Tibial nerve (tissue), 4 donors: Measurements from ENCODE around the gene SIM1. TPM values are rescaled to one million over a fixed set of nuclear protein-coding genes. Genes with fewer than 3 reads are reported as not detected.

Source experiments
- DNase-seq, 2 donors: peaks; one replicate each; pipeline ENCODE4 v3.0.0-alpha.2; 2019; ENCODE audit warnings: low spot score in 2 of 2
- H3K27ac ChIP-seq, 4 donors: fragments of 200-600 bp; sonication (generic) in 3 of 4; one replicate each; pipeline ENCODE4 v1.5.1; 2017 to 2019; ENCODE audit warnings: mild to moderate bottlenecking in 1 of 4
- H3K27me3 ChIP-seq, 2 donors: fragments of 200-600 bp; sonication (generic) in 1 of 2; one replicate each; pipeline versions ENCODE4 v1.5.1 to v1.6.0; 2017 to 2019
- H3K36me3 ChIP-seq, 3 donors: fragments of 200-600 bp; sonication (generic); one replicate each; pipeline ENCODE4 v1.5.1; 2018 to 2019
- H3K4me1 ChIP-seq, 4 donors: fragments of 200-600 bp; sonication (generic) in 3 of 4; one replicate each; pipeline ENCODE4 v1.5.1; 2017 to 2019
- H3K4me3 ChIP-seq, 4 donors: fragments of 200-600 bp; sonication (generic) in 3 of 4; one replicate each; pipeline ENCODE4 v1.5.1; 2017 to 2019; ENCODE audit warnings: mild to moderate bottlenecking in 1 of 4, moderate library complexity in 1 of 4
- H3K9me3 ChIP-seq, 4 donors: fragments of 200-600 bp; sonication (generic) in 3 of 4; one replicate each; pipeline ENCODE4 v1.5.1; 2017 to 2019
- EP300 ChIP-seq, 2 donors: sonication (generic); formaldehyde crosslinking; IDR thresholded peaks; one replicate each; pipeline ENCODE4 v1.6.1; 2017; ENCODE audit warnings: antibody characterized with exemption in 2 of 2, mild to moderate bottlenecking in 1 of 2
- POLR2A ChIP-seq, 2 donors: fragments of 450-650 bp; IDR thresholded peaks; one replicate each; pipeline ENCODE4 v1.6.1; 2017; ENCODE audit warnings: antibody characterized with exemption in 2 of 2, mild to moderate bottlenecking in 2 of 2, moderate library complexity in 2 of 2
- WGBS, 2 donors: methylation state at CpG; one replicate each; pipeline ENCODE4 v1.1.5; 2018; 5-methylcytosine and 5-hydroxymethylcytosine counted together
- total RNA-seq, 4 donors: library from RNA; depleted of rRNA; stranded (reverse); fragments of >200 nt; gene quantifications; one replicate each; pipeline ENCODE4 v1.1.0, GENCODE V29; 2016
- TF ChIP-seq, protein P1 (sequence below), 5 experiments: fragments of 200-600 bp in 3 of 5; fragments of 450-650 bp in 2 of 5; sonication (generic) in 3 of 5; IDR thresholded peaks; one replicate each; pipeline ENCODE4 v1.5.1; 2016 to 2019; ENCODE audit warnings: antibody characterized with exemption in 5 of 5, mild to moderate bottlenecking in 3 of 5, moderate library complexity in 2 of 5

SIM1 gene
- total RNA-seq, 4 donors from 2014 or later, result not detected

DNA sequence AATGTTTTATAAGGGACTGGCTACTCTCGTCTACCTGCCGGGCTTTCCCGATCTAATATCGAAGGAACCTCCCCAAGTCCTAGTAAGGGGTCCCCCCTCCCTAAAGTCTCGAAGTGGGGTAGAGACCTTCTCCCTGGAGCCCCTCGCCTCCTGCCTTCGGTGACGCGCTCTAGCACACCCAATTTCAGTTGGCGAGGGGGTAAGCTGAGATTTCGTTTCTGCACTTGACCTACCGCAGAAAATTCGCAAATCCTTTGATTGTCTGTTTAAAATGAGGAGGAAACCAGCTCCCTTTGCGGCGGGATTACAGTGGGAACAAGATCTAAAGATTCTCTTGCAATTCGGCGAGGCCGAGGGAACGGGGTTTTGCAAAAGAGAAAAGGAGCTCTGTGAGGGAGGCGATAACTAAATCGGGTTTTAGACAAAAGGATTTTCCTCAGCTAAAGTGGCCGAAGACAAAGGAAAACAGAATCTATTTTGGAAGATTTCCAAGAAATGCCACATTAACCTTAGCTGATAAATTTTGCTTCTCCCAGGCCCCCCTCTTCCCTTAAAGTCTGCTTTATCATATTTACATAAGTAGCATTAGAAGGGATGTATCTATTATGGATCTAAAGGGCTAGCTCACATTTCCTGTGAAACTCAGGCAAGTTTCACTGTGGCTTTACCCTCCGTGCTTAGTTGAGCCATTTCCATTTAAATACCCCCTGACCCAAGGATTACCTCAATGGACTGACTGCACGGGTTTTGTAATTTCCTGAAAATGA is 8.4 kb downstream of the SIM1 start:
- no peaks in the 10 kb centered on the region for H3K36me3 ChIP-seq
- H3K4me1 ChIP-seq, result peaks cover 0 to 43% (median 2%) of the 10 kb centered on the region in 4 donors
- H3K9me3 ChIP-seq, result peaks cover 0 to 9% (median 0%) of the 10 kb centered on the region in 4 donors
- no peak for TF ChIP-seq POLR2A (IDR thresholded peaks at IDR 0.05)
- TF ChIP-seq EP300 (IDR thresholded peaks at IDR 0.05), result peak in 1 of 2 donors; percentile 42
- WGBS, 2 donors, result 8 to 15% methylated on average over 24 of the region's 24 CpGs
- H3K27ac ChIP-seq, result no peak overlapping the region
- H3K27me3 ChIP-seq, result peaks cover 8 to 100% of the 10 kb centered on the region in 2 donors
- DNase-seq, result no peak
- H3K4me3 ChIP-seq, result no peak overlapping the region

DNA sequence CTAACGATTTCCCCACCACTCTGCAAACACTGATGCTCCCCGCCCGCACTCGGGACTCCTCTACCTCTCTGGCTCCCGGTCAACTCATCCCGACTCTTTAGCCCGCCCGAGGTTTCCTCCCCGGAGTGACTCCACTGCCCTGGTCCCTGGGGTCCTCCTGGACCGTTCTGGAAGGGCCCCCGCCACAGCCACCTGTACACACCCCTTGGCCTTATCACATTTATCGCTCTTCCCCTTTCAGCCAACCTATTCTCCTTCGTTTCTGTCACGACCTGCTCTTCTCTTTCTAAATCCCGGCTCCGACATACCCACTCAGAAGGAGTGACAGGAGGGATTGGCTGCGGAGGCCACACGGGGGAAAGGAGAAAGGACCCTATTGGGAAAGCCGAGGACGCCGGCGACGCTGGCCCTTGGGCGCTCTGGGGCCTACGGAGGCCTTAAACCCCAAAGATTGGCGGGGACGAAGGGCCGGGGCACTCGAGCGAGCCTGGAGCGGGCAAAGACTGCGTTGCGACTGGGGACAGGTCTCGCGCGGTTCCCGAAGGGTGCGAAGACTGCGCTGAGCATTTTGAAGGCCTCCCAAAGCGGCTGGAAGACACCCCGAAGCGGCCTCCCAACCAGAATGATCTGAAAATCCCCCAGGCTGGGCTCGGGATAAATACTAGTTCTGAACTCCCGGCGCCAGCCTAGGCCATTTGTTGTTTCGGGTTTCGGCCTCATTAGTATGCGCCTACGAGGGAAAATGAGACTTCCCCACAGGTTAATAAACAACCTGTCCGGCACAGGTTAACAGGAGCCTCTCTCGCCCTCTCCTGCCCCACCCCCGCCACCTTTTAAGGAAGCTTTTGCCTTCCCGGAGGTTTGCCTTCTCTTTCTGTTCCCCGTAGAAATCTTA is 9.2 kb downstream of the SIM1 start:
- no peak for DNase-seq
- Histone ChIP-seq H3K27me3 (peaks cover 7 to 99% of the 10 kb centered on the region in 2 donors), H3K4me1 (peaks cover 0 to 39% (median 2%) of the 10 kb centered on the region in 4 donors), H3K4me3 (no peak overlapping the region), H3K27ac (no peak overlapping the region), H3K9me3 (peaks cover 0 to 9% (median 0%) of the 10 kb centered on the region in 4 donors), H3K36me3 (no peaks in the 10 kb centered on the region)
- 7 to 9% methylated on average over 53 to 54 of the region's 54 CpGs for WGBS, 2 donors
- TF ChIP-seq, protein P1, sequence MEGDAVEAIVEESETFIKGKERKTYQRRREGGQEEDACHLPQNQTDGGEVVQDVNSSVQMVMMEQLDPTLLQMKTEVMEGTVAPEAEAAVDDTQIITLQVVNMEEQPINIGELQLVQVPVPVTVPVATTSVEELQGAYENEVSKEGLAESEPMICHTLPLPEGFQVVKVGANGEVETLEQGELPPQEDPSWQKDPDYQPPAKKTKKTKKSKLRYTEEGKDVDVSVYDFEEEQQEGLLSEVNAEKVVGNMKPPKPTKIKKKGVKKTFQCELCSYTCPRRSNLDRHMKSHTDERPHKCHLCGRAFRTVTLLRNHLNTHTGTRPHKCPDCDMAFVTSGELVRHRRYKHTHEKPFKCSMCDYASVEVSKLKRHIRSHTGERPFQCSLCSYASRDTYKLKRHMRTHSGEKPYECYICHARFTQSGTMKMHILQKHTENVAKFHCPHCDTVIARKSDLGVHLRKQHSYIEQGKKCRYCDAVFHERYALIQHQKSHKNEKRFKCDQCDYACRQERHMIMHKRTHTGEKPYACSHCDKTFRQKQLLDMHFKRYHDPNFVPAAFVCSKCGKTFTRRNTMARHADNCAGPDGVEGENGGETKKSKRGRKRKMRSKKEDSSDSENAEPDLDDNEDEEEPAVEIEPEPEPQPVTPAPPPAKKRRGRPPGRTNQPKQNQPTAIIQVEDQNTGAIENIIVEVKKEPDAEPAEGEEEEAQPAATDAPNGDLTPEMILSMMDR (IDR thresholded peaks at IDR 0.05), result no peak
- no peak for TF ChIP-seq POLR2A (IDR thresholded peaks at IDR 0.05)
- TF ChIP-seq EP300 (IDR thresholded peaks at IDR 0.05), result peak in 1 of 2 donors; percentile 6

DNA sequence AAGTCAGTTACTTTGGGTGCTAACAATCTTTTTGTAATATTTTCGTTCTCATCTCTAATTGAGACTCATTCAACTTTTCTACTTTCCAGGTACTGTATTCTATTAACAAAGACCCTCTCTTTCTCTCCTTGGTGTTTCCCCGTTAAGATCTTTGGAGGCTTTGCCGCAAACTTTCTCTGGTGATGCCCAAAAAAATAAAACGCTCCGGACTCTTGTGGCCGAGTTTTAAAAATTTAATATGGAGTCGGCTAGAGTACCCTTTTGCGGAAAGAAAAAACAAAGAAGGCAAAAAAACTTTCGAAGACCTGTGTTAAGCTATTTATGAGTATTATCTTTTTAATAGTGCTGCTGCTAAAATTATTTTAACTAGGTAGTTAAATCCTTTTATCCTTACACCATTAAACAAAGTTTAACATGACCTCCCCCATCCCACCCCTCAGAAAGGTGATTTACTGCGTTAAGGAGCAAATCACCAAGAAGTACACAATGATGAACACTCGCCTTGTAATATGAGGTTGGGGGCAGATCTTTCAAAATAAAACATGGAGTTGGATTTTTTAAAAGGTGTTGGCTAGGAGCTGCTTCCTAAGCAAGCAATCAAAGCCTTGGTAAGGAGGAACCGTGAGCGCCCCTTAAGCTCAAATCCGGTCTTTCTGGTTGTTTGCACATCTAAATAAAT is 10.0 kb downstream of the SIM1 start:
- peaks cover 0 to 9% (median 0%) of the 10 kb centered on the region in 4 donors for H3K9me3 ChIP-seq
- H3K27ac ChIP-seq, result no peak overlapping the region
- H3K4me3 ChIP-seq, result no peak overlapping the region
- H3K27me3 ChIP-seq, result peaks cover 7 to 99% of the 10 kb centered on the region in 2 donors
- TF ChIP-seq EP300 (IDR thresholded peaks at IDR 0.05), result no peak
- TF ChIP-seq POLR2A (IDR thresholded peaks at IDR 0.05), result no peak
- TF ChIP-seq, protein P1 (IDR thresholded peaks at IDR 0.05), result no peak
- H3K36me3 ChIP-seq, result no peaks in the 10 kb centered on the region
- H3K4me1 ChIP-seq, result peaks cover 0 to 39% (median 2%) of the 10 kb centered on the region in 4 donors
- 14% methylated on average over 14 of the region's 14 CpGs for whole genome bisulfite sequencing, 2 donors
- no peak for DNase-seq

DNA sequence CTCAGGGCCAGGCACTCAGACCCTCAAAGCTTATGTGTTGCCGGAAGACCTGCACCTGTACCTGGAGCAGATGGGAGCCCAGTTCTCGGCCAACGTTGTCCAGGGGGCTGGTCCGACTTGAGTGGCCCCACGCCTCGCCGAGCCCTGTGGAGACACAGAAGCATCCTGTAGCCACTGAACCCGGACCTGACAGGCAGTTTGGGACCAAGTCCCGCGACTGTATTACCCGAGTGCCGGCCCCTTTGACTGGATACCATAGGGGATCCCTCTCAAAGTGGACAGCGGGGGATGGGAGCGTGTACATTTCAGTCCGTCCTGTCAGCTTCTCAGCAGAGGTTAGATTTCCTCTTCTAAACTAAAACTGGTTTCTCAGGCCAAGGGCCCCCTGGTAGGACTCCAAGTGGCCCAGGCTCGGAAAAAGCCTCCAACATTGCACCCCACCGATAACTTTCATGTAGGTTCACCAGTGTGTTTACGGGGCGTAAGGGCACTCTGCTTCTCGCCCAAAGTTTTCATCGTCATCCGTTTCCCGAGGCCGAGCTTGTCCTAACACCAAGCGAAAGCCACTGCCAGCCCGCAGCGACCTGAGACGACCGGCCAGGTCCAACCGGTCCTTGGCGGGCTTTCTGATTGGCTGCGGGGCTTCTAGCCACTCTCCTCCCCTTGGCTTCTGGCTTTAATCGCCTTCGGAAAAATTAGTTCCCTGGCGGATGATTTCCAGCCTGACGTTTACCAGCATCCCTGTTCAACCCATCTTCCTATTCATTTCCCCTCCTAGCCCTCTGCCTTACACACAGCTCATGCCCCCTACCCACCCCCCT is 10.8 kb downstream of the SIM1 start:
- no peak overlapping the region for H3K4me3 ChIP-seq
- peaks cover 7 to 99% of the 10 kb centered on the region in 2 donors for H3K27me3 ChIP-seq
- no peak for DNase-seq

More for the DNA sequence above, 10.8 kb downstream of the SIM1 start:
- TF ChIP-seq EP300 (IDR thresholded peaks at IDR 0.05), result no peak
- TF ChIP-seq, protein P1 (IDR thresholded peaks at IDR 0.05), result no peak
- peaks cover 0 to 9% (median 0%) of the 10 kb centered on the region in 4 donors for H3K9me3 ChIP-seq
- H3K36me3 ChIP-seq, result no peaks in the 10 kb centered on the region
- no peak overlapping the region for H3K27ac ChIP-seq
- H3K4me1 ChIP-seq, result peaks cover 0 to 43% (median 2%) of the 10 kb centered on the region in 4 donors
- 7 to 8% methylated on average over 35 to 36 of the region's 36 CpGs for WGBS, 2 donors
